Measurements from ENCODE around the gene DPP10. TPM values are rescaled to one million over a fixed set of nuclear protein-coding genes. Genes with fewer than 3 reads are reported as not detected.

The DPP10 gene
- total RNA-seq, 4 donors from 2014 or later = 3.3 to 6.6 (median 4.7) TPM

DNA sequence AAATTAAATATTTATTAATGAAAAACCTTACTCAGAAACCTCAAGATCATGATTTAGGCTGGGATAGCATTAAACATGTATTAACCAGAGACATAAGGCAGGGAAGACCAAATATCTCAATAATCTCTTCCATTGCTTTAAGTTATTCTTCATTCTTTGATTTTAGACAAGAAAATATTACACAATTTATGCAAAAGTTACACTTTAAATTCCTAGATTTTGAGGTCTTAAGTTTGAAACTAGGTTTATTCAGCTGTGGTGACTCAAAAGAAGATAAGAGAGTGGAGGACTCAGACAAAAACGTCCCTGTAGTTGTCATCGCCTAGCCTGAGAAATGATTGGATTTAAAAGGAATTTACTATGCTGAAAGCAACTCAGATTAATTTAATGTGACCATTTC is 1110.3 kb downstream of the DPP10 start:
- H3K9me3 ChIP-seq = no peaks in the 10 kb centered on the region
- DNase-seq (ENCODE audit: extremely low spot score) = no peak
- H3K4me1 ChIP-seq = no peaks in the 10 kb centered on the region
- intact Hi-C loops (cut with DNase I) = no loop called here
- no peak overlapping the region for H3K4me3 ChIP-seq
- H3K36me3 ChIP-seq = no peaks in the 10 kb centered on the region
- TF ChIP-seq POLR2A (IDR thresholded peaks at IDR 0.05; ENCODE audit: low read depth) (no peak), EP300 (IDR thresholded peaks at IDR 0.05) (no peak), POLR2AphosphoS5 (IDR thresholded peaks at IDR 0.05) (no peak)
- TF ChIP-seq, protein P1, sequence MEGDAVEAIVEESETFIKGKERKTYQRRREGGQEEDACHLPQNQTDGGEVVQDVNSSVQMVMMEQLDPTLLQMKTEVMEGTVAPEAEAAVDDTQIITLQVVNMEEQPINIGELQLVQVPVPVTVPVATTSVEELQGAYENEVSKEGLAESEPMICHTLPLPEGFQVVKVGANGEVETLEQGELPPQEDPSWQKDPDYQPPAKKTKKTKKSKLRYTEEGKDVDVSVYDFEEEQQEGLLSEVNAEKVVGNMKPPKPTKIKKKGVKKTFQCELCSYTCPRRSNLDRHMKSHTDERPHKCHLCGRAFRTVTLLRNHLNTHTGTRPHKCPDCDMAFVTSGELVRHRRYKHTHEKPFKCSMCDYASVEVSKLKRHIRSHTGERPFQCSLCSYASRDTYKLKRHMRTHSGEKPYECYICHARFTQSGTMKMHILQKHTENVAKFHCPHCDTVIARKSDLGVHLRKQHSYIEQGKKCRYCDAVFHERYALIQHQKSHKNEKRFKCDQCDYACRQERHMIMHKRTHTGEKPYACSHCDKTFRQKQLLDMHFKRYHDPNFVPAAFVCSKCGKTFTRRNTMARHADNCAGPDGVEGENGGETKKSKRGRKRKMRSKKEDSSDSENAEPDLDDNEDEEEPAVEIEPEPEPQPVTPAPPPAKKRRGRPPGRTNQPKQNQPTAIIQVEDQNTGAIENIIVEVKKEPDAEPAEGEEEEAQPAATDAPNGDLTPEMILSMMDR (IDR thresholded peaks at IDR 0.05) = no peak
- WGBS = 66% methylated on average over 2 of the region's 2 CpGs
- H3K27me3 ChIP-seq = no peaks in the 10 kb centered on the region
- H3K27ac ChIP-seq (replicated peaks in 1 of 4) = no peak overlapping the region

DNA sequence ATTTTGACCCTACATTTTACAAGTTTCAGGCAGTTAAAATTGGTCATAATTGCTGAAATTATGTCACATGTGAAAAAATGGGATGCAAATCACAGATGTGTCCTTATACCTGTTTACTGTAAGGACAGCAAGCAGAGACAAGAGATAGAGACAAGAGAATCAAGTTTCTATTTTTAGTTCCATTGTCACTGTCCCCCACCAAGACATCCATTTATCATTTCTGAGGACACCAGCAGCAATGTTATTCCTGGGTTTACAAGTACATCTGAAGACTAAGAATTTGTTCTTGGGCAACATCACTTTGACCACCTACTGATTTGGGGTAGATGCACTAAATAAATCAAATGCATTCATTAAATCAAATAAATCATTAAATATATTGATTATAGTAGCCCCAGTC is 1111.7 kb downstream of the DPP10 start:
- intact Hi-C loops (cut with DNase I) = no loop called here
- Histone ChIP-seq H3K27ac (replicated peaks in 1 of 4) (no peak overlapping the region), H3K4me1 (no peaks in the 10 kb centered on the region), H3K36me3 (no peaks in the 10 kb centered on the region), H3K4me3 (no peak overlapping the region), H3K27me3 (no peaks in the 10 kb centered on the region), H3K9me3 (no peaks in the 10 kb centered on the region)
- DNase-seq (ENCODE audit: extremely low spot score) = no peak
- TF ChIP-seq EP300 (IDR thresholded peaks at IDR 0.05) (no peak), POLR2A (IDR thresholded peaks at IDR 0.05; ENCODE audit: low read depth) (no peak), POLR2AphosphoS5 (IDR thresholded peaks at IDR 0.05) (no peak)
- TF ChIP-seq, protein P1 (IDR thresholded peaks at IDR 0.05) = no peak

DNA sequence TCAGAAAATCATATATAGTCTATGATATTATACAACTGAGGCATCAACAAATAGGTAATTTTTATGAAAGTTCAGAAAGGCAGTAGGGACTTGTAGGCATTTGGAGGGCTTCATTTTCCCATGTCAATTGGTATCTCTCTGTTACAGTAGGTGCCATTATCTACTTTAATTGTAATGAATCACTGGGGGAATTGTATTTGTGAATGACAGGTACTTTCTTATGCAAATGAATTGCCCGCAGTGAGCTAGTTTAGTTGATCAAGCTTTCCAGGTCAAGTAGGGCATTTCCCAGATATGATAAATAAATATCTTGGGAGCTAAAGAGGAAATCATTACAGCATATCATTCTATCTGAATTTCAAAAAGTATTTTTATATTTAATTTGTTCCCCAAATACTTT is 1116.3 kb downstream of the DPP10 start:
- Histone ChIP-seq H3K27ac (replicated peaks in 1 of 4) (no peak overlapping the region), H3K36me3 (no peaks in the 10 kb centered on the region), H3K9me3 (no peaks in the 10 kb centered on the region), H3K4me1 (no peaks in the 10 kb centered on the region), H3K4me3 (no peak overlapping the region), H3K27me3 (no peaks in the 10 kb centered on the region)
- no peak for TF ChIP-seq POLR2AphosphoS5 (IDR thresholded peaks at IDR 0.05)
- no peak for TF ChIP-seq EP300 (IDR thresholded peaks at IDR 0.05)
- TF ChIP-seq POLR2A (IDR thresholded peaks at IDR 0.05; ENCODE audit: low read depth) = no peak
- TF ChIP-seq, protein P1 (IDR thresholded peaks at IDR 0.05) = no peak
- WGBS = 69% methylated on average over 1 of the region's 1 CpG
- intact Hi-C loops (cut with DNase I) = no loop called here
- DNase-seq (ENCODE audit: extremely low spot score) = no peak

DNA sequence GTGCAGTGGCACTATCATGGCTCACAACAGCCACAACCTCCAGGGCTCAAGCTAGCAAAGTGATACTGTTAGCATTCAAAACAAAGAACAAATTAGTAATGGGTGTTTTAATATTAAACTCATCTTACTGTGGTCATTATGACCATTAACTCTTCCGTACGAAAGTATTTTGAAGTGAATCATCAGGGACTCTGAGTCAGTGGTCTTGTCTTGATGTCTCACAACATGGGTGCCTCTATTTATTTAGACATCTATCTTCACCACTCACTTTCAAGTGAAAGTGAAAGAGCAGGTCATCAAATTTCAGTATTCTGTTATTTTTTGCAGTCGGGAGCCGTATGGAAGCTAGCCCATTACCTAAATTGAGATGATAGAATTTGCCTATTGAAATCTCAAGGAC is 1118.2 kb downstream of the DPP10 start:
- Histone ChIP-seq H3K36me3 (no peaks in the 10 kb centered on the region), H3K27me3 (no peaks in the 10 kb centered on the region), H3K4me3 (no peak overlapping the region), H3K27ac (replicated peaks in 1 of 4) (no peak overlapping the region), H3K4me1 (no peaks in the 10 kb centered on the region), H3K9me3 (no peaks in the 10 kb centered on the region)
- no peak for DNase-seq (ENCODE audit: extremely low spot score)
- TF ChIP-seq POLR2AphosphoS5 (IDR thresholded peaks at IDR 0.05) = no peak
- TF ChIP-seq POLR2A (IDR thresholded peaks at IDR 0.05; ENCODE audit: low read depth) = no peak
- TF ChIP-seq EP300 (IDR thresholded peaks at IDR 0.05) = no peak
- TF ChIP-seq, protein P1 (IDR thresholded peaks at IDR 0.05) = no peak
- 82% methylated on average over 4 of the region's 4 CpGs for WGBS
- intact Hi-C loops (cut with DNase I) = no loop called here

DNA sequence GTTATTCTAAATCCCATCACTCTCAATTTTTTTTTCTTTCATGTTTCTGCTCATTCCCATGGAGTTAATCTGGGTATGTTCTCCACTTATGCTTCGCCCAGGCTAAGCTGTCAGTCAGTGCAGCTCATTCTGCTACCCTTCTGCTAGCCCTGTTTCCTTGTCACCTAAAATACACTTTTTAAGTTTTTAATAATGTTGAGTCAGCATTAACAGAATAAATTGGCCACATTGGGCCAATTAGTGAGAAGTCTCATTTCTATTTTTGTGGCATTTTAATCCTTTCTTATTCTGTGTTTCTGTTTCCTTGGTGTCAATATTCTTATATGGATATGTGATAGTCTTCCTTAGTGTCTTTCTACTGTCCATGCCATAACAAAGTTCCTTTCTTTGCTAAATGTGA is 1126.2 kb downstream of the DPP10 start:
- no peak overlapping the region for H3K27ac ChIP-seq (replicated peaks in 1 of 4)
- no peak for DNase-seq (ENCODE audit: extremely low spot score)
- intact Hi-C loops (cut with DNase I) = no loop called here
- no peaks in the 10 kb centered on the region for H3K36me3 ChIP-seq
- H3K9me3 ChIP-seq = no peaks in the 10 kb centered on the region
- no peaks in the 10 kb centered on the region for H3K4me1 ChIP-seq
- TF ChIP-seq, protein P1 (IDR thresholded peaks at IDR 0.05) = no peak
- TF ChIP-seq POLR2AphosphoS5 (IDR thresholded peaks at IDR 0.05) (no peak), POLR2A (IDR thresholded peaks at IDR 0.05; ENCODE audit: low read depth) (no peak)
- H3K27me3 ChIP-seq = no peaks in the 10 kb centered on the region
- 71% methylated on average over 1 of the region's 1 CpG for WGBS
- no peak overlapping the region for H3K4me3 ChIP-seq

Measured in esophagus muscularis mucosa (tissue), 4 donors.